GM19372 (cell line): ENCODE measurements around the gene CTNND2.

Experiments
- ATAC-seq: cut with Tn5 transposase; IDR thresholded peaks from one replicate; pipeline ENCODE4 v1.9.1; 2021; ENCODE audit warnings: mild to moderate bottlenecking, low read depth, moderate library complexity; ENCODE audit not compliant: unreplicated experiment

The CTNND2 gene, protein sequence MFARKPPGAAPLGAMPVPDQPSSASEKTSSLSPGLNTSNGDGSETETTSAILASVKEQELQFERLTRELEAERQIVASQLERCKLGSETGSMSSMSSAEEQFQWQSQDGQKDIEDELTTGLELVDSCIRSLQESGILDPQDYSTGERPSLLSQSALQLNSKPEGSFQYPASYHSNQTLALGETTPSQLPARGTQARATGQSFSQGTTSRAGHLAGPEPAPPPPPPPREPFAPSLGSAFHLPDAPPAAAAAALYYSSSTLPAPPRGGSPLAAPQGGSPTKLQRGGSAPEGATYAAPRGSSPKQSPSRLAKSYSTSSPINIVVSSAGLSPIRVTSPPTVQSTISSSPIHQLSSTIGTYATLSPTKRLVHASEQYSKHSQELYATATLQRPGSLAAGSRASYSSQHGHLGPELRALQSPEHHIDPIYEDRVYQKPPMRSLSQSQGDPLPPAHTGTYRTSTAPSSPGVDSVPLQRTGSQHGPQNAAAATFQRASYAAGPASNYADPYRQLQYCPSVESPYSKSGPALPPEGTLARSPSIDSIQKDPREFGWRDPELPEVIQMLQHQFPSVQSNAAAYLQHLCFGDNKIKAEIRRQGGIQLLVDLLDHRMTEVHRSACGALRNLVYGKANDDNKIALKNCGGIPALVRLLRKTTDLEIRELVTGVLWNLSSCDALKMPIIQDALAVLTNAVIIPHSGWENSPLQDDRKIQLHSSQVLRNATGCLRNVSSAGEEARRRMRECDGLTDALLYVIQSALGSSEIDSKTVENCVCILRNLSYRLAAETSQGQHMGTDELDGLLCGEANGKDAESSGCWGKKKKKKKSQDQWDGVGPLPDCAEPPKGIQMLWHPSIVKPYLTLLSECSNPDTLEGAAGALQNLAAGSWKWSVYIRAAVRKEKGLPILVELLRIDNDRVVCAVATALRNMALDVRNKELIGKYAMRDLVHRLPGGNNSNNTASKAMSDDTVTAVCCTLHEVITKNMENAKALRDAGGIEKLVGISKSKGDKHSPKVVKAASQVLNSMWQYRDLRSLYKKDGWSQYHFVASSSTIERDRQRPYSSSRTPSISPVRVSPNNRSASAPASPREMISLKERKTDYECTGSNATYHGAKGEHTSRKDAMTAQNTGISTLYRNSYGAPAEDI (N-terminal part only)

DNA sequence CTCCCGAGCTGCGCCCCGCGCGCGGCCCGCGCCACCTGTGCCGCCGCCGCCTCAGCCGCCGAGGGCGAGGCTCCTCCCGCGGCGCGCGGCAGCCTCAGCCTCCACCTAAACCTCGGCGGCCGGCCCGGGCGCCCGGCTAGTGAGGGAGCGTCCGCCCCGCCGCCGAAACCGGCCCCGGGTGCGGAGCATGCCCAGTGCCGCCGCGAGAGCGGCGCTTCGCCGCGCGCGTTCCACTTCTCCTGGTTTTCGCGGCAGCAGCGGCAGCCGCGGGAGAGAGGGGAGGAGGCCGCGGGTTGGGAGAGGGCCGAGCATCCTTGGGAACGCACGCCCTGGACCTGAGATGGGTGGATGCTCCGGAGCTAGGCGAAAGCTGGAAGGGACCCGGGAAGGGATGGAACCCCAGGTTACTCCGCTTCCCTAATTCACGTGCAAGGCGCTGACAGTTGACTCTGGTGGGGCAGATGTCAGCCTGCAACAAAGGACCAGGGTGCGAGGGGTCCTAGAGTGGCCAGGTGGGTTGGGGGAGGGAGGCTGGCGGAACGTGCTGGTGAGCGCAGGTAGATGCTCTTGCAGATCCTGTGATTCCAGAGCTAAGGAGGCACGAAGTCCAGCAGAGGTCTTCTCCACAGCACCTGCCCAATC, at the start of gene CTNND2:
Gene CTNND2 (minus strand): TSS at position 182 of the 642 bp plus-strand sequence. CDS start 593 bp downstream, outside the sequence.
- ATAC-seq, result no peak

DNA sequence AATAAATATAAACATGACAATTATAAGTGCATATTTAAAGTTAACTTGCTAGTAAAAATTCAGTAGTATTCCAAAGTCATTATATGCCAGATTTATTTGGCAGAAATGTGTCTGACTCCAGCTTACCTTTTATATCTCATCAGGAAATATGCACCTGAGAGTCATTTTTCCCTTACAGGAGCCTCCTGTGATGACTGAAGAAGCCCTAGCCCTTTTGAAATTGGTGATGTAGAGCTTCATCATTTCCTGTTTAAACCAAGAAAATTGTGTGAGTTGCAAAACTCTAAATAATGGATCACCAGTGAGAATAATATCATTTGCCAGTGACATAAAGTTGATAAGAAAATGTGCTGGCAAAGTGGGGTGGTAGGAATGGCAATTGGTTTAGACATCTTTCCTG, 42.1 kb upstream of the CTNND2 start:
- ATAC-seq, result no peak

DNA sequence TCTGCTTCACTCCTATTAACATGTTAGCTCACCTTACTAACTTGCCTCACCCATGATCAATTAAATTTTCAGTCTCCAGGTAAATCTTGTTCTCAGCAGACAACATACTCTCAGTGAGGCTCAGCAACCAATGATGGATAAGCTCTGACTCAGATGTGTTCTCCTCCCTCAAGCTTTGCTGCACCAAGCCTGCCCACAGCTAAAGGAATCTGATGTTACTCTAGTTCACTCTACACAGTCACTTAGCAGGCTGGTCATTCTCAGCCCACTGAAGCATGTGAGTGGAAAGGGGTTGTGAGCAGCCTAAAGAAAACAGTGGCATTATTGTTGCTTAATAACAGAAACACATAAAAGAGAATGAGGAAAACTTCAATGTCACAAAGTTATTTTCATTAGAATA, 37.3 kb upstream of the CTNND2 start:
- no peak for ATAC-seq

DNA sequence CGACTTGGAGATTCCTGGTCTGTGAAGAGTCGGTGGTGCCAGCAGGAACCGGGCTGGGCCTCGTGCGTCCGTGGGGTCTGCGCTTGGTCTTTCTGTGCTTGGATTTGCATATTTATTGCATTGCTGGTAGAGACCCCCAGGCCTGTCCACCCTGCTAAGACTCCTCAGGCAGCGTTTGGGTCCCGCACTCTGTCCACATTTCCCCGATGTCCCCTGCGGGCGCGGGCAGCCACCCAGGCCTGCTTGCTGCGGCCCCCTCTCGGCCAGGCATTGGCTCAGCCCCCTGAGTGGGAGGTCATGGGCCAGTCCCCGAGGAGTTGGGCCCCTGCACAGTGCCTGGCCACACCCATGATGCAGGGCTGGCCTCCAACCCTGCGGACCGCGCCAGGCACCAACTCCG, 27.4 kb upstream of the CTNND2 start:
- ATAC-seq, result no peak

DNA sequence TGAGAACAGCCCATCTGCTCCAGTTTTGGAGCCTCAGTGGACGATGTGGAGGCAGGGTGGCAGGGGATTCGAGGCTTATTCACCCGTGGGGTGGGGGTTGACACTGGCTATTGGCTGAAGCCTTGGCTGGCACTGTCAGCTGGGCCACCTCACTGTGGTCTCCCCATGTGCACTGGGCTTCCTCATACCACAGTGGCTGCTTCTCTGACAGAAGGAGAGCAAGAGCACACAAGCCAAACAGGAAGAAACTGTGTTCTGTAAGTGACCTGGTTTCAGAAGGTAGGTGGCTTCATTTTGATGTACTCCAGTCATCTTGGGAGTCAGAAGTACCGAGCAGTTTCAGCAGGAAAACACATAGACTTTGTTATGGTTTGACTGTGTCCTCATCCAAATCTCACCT, 24.7 kb upstream of the CTNND2 start:
- ATAC-seq, result no peak

DNA sequence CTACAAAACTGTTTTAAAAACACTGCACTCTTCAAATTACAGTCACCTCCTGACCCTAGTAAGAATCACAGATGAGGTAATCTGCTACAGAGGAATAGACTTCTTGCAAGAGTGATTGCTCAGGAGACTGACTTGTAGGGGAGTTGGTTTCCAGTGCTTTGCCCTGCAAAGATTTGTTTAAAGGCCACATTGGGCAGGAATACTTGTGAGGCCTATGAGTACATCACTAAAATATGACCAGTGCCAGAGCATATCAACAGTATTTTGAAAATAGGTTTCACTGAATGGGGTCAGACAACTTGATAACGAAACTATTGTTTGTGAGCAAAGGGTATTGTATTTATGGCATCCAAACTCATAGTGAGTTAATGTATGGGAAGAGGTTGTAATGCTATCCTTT, 21.5 kb upstream of the CTNND2 start:
- ATAC-seq, result no peak

DNA sequence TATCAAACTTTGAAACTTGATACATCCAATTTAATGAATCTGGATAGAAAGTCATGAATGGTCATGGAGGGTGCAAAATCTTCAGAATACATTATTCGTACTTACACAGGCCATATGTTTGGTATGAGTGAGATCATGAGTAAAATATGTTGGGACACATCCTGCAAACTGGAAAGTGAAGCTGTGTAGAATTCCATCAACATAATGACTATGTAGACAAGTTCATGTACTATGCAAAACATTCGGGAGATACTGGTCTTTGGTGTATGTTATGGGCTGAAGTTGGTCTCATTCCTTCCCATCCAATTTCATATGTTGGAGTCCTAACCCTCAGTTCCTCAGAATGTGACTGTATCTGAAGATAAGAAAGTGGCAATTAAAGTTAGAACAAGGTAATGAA, 18.1 kb upstream of the CTNND2 start:
- ATAC-seq, result no peak

DNA sequence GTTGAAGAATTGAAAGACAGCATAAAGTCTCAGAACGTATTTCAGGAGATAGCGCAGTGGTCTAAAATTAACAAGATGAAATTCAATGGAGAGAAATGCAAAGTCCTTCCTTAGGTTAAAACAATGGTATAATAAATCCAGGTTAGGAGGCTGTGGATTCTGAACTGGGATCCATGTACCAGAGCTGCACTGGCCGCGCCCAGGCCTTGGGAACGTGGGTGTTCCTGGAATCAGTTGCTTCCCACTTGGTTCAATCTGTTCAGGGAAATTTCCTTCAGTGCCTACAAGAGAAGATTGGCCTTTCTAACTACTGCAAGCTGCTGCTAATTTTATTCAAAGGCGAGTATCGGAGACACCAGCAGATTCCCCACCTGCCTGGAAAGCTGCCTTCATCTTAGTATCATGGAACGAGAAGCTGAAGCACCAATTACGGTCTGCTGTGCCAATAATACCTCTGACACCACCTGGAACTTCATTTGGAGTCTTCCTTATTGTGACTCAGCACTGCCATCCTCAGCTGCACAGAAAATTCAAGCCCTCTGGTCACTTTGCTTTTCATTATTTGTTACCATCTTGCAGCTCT, 14.3 kb upstream of the CTNND2 start:
- no peak for ATAC-seq

DNA sequence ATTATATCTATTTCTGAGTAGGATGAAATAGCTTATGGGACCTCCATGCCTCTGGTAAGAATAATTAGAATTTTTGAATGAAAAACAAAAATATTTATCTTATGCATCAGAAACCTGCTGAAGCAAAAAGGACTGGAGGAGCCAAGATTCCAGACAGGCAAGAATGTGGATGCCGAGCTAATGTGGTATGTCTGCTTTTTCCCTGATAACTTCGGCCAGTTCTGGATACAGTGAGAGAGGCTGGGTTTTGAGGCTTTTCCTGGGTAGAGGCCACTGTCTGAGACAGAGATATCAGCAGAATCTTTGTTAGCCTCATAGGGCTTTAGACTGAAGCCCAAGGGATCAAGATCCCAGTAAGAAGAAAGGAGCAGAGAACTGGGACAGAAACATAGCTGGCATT, 5.2 kb upstream of the CTNND2 start:
- ATAC-seq, result no peak

DNA sequence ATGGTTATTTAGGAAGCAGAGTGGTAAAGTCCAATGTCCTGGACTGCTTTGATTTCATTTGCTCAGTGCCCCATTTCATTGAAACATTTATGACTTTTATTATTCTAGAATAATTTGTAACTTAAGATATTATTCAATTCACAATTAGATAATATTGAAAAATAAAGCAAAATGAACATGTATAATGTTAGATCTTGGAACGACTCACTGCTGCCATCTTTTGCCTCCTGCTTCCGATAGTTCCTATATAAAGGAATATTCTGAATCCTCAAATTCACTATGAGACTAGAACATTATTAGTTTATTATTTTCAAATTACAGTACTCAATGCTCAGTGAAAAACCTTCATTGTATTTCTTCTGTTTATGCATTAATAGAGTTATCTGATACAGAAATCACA, 2.3 kb upstream of the CTNND2 start:
- ATAC-seq, result no peak

DNA sequence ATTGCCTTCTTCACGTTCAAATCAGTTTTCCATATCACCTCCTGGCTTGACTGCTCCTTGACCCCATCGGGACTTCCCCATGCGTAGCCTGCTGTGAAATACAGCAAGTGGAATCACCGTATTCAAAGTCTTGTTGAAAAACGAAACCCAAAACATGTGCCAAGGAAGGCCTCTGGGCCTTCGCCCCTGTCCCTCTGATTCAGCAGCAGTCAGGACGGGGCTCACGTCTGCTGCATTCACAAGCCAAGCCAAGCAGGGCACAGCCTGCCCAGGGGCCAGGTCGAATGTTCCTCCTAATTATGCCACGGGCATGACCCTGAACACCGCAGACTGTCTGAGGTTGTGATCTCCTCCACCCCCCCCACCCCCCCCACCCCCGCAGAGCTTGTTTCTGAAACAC, 960 bp upstream of the CTNND2 start:
- no peak for ATAC-seq

DNA sequence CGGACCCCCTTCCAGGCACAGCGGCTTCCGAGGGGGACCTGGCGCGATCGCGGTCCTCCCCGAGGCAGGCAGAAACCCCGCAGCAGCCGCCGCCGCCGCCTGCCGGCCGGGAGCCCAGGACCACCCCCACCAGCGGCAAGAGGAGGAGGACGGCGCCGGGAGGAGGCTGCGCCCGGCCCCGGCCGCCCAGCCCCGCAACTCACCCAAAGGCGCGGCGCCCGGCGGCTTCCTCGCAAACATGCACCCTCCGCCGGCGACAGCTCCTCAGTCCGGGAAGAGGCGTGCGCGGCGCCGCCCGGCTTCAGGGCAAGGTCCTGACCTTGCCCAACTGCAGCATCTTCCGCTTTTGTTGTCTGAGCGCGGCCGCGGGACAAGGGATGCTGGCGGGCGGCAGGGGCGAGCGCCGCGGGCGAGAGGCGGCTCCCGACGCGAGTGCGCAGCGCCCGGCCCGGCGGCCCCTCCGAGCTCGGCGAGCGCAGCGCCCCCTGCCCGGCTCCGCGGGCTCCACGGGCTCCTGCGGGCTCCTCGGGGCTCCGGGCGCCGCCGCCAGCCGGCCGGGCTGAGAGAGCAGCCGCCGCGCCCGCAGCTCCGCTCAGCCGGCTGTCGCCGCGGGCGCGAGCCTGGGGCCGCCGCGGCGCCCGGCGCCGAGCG, 507 bp downstream of the CTNND2 start:
- ATAC-seq, result no peak

DNA sequence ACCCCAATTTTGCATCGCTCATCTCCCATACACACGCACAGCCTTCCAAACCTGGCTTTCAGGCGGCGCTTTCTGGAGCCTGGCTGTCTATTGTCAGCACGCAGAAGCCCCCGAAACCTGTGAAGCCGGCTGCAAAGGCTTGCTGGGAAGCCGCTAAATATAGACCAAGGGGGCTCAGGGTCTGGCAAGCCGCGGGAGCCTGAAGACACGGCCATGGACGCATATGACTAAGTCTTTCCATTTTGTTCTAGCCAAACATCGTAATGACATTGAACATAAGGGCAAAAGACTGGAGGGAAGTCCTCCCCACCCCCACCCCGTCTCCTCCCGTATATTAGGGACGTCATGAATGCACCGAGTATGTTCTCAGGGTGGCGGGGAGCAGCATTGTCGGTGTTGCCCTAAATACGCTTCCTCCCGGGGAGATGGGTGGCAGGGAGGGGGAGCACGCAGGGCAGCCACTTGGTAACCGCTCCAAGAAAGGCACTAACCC, 1.1 kb downstream of the CTNND2 start:
- ATAC-seq, result no peak

DNA sequence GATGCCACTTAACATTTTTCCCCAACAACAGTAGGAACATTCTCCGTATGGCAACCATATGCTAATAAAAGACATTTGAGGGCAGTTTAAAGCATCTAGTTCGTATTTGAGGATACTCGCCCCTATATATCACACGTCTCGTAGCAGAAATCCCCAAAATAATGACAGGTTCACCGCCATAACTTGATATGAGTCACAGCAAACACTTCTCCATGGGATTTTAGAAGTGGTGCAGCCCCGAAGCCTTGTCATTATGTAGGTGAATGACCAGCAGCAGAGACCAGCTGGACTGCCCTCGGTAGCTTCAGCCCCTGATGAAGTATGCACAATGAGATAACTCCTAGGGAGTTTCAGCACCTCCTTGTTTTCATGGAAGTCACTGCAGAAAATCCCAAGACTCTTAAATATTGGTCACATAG, 2.0 kb downstream of the CTNND2 start:
- ATAC-seq, result no peak

DNA sequence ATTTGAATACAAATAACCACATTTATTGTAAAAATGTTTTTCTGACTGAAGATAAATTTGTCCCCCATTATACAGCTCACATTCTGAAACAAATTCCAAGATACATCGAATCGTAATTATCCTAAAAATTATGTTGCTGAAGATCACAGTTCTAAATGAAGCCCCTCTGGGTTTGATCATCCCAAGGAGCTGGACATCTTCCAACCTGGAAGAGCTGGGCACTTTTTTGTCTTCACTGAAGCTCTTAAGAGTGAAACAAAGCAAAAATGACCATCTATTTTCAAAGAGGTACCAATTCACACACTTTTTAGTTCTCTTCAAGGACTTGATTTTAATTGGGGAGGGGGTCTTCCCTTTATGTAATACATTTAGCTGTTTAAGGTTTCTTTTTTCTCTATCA, 5.5 kb downstream of the CTNND2 start:
- ATAC-seq, result no peak

DNA sequence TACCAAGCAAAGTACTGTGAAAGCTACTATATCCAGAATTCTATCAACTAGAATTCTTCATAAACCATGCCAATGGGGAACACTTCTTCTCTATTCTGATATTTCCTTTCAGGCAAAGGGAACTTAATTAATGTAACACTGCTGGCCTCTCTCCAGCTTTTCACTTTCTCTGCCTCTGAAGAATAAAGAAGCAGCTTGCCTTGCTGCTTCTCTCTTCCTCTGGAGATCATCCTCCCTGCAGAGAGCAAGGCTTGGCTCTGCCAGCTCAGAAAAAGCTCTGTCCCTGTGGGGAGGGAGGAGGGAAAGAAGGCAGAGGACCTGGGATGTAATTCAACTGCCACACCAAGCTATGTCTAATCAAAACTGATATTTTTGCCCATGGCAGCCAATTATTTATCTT, 6.5 kb downstream of the CTNND2 start:
- no peak for ATAC-seq

DNA sequence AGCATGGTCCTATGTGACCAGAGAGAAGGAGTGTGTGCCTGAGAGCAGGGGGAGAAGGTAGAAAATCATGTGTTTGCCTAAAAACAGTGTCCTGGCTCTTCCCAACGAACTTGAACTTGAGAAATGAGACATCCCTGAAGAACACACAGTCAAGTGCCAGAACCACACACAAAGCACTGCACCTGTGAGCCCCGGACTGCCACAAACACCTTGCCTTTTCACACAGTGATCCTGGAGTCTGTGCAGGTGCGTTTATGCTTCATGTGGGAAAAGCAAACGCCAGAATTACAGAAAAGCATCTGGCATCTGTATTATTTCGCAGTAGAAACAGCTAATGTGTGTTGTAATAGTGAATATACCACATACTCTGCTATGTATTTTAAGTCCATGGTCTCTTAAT, 9.3 kb downstream of the CTNND2 start:
- no peak for ATAC-seq

DNA sequence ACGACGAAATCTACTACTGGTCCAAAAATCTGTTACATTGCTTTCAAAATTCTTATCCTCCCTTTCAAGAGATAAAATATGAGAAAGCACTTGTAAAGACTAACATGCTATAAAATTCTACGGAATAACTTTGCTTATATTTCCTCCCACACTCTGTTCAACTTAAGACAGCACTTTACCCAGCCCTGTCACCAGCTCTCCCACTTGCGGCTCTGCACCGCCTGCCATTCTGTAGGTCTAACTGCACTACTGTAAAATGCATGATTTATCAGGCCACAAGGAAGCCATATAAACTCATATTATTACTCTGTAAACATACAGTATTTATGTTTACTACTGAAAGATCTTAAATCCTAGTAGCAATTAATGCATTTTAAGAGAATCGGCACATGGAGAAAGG, 11.4 kb downstream of the CTNND2 start:
- ATAC-seq, result no peak

DNA sequence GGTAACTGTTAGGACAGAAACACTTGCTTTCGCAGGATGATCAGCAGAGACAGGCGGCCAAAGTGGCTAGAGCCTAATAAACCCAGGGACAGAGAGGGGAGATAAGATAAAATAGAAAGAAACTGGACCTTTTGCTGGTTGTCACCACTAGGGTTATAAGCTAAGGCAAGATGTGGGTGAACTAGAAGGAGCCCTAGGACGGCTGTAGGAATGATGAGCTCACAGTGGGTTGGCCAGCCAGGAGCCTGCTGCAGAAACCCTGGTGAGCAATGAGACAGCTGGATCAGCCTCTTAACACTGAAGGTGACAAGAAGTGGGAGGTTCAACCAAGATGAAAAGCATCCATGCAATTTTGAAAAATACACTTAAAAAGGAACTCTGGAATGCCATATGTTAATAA, 13.5 kb downstream of the CTNND2 start:
- no peak for ATAC-seq

DNA sequence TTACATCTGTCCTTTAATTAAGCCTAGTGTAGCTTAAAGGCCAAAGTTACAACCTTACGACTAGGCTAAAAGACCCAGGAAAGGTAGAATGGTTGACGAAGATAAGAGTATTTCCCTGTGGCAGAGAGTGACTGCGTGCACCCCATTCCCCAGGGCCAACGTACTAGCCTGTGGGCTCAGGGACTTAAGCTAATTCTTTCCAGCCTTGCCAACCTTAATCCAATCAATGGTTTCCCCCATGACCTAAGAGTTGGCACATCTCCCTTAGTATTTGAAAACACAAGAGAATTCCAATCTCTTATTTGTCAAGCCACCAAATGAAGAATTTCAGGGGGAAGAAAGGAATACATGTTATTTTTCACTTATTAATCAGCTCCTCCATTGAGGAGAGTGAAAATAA, 16.0 kb downstream of the CTNND2 start:
- no peak for ATAC-seq
